ENCODE data around the gene CLMN. TPM values are rescaled to one million over a fixed set of nuclear protein-coding genes. Genes with fewer than 3 reads are reported as not detected.

The CLMN gene
- polyA plus RNA-seq, 3 donors: 22.0 to 33.7 (median 23.2) TPM

DNA sequence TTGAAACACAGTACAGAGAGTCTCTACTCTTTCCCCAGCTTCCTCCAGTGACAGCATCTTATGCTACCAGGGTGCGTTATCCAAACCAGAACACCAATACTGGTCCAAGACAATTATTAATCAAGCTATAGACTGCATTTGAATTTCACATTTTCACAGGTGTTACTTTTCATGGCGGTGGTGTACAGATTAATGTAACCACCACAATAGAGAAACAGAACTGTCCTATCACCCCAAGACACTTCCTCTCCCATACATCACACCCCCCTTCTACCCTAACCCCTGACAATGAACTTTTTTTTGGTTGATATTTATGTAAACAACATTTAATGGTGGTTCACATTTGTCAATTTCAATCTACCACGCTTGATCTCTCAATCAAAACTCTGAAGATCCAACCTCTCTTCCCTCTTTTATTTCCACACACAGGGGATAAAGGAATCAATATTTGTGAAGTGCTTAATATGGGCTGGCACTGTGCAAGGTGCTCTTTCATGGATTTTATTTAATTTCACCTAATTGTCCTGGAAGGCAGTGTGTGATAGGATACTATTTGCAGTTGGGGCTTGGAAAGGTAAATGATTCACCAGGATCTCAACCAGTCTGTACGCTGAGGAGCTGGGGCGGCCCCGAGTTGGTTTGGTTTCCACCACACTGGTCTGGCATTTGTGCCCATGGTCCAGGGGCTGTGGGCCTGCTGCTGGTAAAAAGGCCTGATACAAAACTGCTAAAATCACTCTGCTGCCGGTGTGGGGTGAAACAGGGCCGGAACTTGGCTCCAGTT lies 107.8 kb downstream of the CLMN start:
- DNase-seq: no peak
- Histone ChIP-seq H4K20me1 (ENCODE audit: insufficient read depth, low read length) (no peaks in the 10 kb centered on the region), H3K27ac (ENCODE audit: low read depth in 1 of 2, low read length in 2 of 2) (no peak overlapping the region), H3K4me2 (replicated peaks; ENCODE audit: extremely low read depth, low read length, poor library complexity, severe bottlenecking) (no peak overlapping the region), H2AFZ (ENCODE audit: insufficient read depth, low read depth, low read length, poor library complexity, severe bottlenecking) (no peak overlapping the region), H3K4me3 (replicated peaks in 1 of 3; ENCODE audit: low read depth in 2 of 3, low read length in 3 of 3) (no peak overlapping the region), H3K9ac (ENCODE audit: insufficient read depth, low read length, poor library complexity, severe bottlenecking) (no peak overlapping the region), H3K79me2 (ENCODE audit: insufficient read depth, low read length) (no peaks in the 10 kb centered on the region), H3K4me1 (ENCODE audit: control insufficient read depth in 1 of 2, insufficient read depth in 2 of 2, low read length in 2 of 2) (no peaks in the 10 kb centered on the region), H3K36me3 (replicated peaks in 1 of 2; ENCODE audit: control insufficient read depth in 1 of 2, insufficient read depth in 2 of 2, low read length in 2 of 2) (peaks cover 20 to 23% of the 10 kb centered on the region in 2 donors), H3K27me3 (ENCODE audit: control insufficient read depth in 2 of 2, insufficient read depth in 2 of 2, low read length in 2 of 2) (no peaks in the 10 kb centered on the region), H3K9me3 (replicated peaks in 1 of 2; ENCODE audit: control insufficient read depth in 1 of 2, insufficient read depth in 1 of 2, low read length in 2 of 2) (no peaks in the 10 kb centered on the region)
- Mint-ChIP-seq H3K4me3 (no peak overlapping the region), H3K4me1 (no peaks in the 10 kb centered on the region), H3K9me3 (no peaks in the 10 kb centered on the region), H3K27ac (peak overlapping the region in 1 of 7 donors; percentile 28), H3K36me3 (peaks cover 34 to 65% of the 10 kb centered on the region in 2 donors), H3K27me3 (ENCODE audit: low read depth in 3 of 3) (peaks cover 0 to 2% (median 2%) of the 10 kb centered on the region in 3 donors)
- 89% methylated on average over 4 of the region's 8 CpGs for WGBS (ENCODE audit: insufficient coverage)
- TF ChIP-seq, protein P1, sequence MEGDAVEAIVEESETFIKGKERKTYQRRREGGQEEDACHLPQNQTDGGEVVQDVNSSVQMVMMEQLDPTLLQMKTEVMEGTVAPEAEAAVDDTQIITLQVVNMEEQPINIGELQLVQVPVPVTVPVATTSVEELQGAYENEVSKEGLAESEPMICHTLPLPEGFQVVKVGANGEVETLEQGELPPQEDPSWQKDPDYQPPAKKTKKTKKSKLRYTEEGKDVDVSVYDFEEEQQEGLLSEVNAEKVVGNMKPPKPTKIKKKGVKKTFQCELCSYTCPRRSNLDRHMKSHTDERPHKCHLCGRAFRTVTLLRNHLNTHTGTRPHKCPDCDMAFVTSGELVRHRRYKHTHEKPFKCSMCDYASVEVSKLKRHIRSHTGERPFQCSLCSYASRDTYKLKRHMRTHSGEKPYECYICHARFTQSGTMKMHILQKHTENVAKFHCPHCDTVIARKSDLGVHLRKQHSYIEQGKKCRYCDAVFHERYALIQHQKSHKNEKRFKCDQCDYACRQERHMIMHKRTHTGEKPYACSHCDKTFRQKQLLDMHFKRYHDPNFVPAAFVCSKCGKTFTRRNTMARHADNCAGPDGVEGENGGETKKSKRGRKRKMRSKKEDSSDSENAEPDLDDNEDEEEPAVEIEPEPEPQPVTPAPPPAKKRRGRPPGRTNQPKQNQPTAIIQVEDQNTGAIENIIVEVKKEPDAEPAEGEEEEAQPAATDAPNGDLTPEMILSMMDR (IDR thresholded peaks at IDR 0.05): no peak
- intact Hi-C loops (cut with micrococcal nuclease): no loop called here

DNA sequence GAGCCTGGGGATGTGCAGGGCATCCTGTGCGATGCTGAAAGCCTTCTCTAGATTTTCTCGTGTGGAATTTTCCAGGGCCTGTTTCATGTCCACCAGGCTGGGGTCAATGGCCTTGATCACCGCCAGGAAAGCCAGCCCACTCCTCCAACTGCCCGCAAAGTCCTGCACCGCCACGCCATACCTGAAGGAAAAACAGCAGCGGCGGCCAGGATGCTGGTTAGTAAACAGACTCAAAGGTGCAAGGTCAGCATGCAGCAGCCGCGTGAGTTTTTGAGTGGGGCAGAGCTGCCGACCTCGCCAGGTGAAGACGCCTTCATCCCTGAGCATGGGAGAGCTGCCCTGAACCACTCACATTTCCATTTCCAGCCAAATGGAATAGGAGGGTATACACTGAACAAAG lies 109.0 kb downstream of the CLMN start:
- Histone ChIP-seq H4K20me1 (ENCODE audit: insufficient read depth, low read length) (no peaks in the 10 kb centered on the region), H3K4me2 (replicated peaks; ENCODE audit: extremely low read depth, low read length, poor library complexity, severe bottlenecking) (no peak overlapping the region), H3K4me3 (replicated peaks in 1 of 3; ENCODE audit: low read depth in 2 of 3, low read length in 3 of 3) (no peak overlapping the region), H3K36me3 (replicated peaks in 1 of 2; ENCODE audit: control insufficient read depth in 1 of 2, insufficient read depth in 2 of 2, low read length in 2 of 2) (peaks cover 20 to 23% of the 10 kb centered on the region in 2 donors), H3K4me1 (ENCODE audit: control insufficient read depth in 1 of 2, insufficient read depth in 2 of 2, low read length in 2 of 2) (no peaks in the 10 kb centered on the region), H3K9ac (ENCODE audit: insufficient read depth, low read length, poor library complexity, severe bottlenecking) (no peak overlapping the region), H3K27me3 (ENCODE audit: control insufficient read depth in 2 of 2, insufficient read depth in 2 of 2, low read length in 2 of 2) (no peaks in the 10 kb centered on the region), H3K79me2 (ENCODE audit: insufficient read depth, low read length) (no peaks in the 10 kb centered on the region), H2AFZ (ENCODE audit: insufficient read depth, low read depth, low read length, poor library complexity, severe bottlenecking) (no peak overlapping the region), H3K27ac (ENCODE audit: low read depth in 1 of 2, low read length in 2 of 2) (no peak overlapping the region), H3K9me3 (replicated peaks in 1 of 2; ENCODE audit: control insufficient read depth in 1 of 2, insufficient read depth in 1 of 2, low read length in 2 of 2) (no peaks in the 10 kb centered on the region)
- Mint-ChIP-seq H3K27me3 (ENCODE audit: low read depth in 3 of 3) (peaks cover 0 to 2% (median 2%) of the 10 kb centered on the region in 3 donors), H3K27ac (peak overlapping the region in 1 of 7 donors; percentile 25), H3K9me3 (no peaks in the 10 kb centered on the region), H3K4me1 (no peaks in the 10 kb centered on the region), H3K4me3 (no peak overlapping the region), H3K36me3 (peaks cover 29 to 65% of the 10 kb centered on the region in 2 donors)
- intact Hi-C loops (cut with micrococcal nuclease): no loop called here
- 100% methylated on average over 6 of the region's 13 CpGs for WGBS (ENCODE audit: insufficient coverage)
- TF ChIP-seq, protein P1 (IDR thresholded peaks at IDR 0.05): no peak
- DNase-seq: no peak
